PC-9 (cell line): ENCODE results near the gene PCDHGC5. TPM values are rescaled to one million over a fixed set of nuclear protein-coding genes. Genes with fewer than 3 reads are reported as not detected.

Experiments used
- BruUV-seq: library from RNA; stranded (reverse); fragments of 400-500 nt; replicated peaks from 2 replicates; lab custom pipeline; 2021; lab: Mats Ljungman, UMichigan
- CTCF ChIA-PET: fragments of 300-600 bp; sonication (Branson Sonifier 250); formaldehyde crosslinking; loops from one replicate; lab custom pipeline; 2022; ENCODE audit warnings: antibody characterized with exemption; lab: Charles Lee
- POLR2A ChIA-PET: fragments of 300-600 bp; sonication (Branson Sonifier 250); formaldehyde crosslinking; loops from one replicate; lab custom pipeline; 2022; ENCODE audit warnings: antibody characterized with exemption; ENCODE audit not compliant: unreplicated experiment; lab: Charles Lee
- DNase-seq, 2 experiments: peaks; one replicate each; pipeline versions ENCODE4 v3.0.0 to v3.0.0-alpha.2; 2015 to 2022; ENCODE audit warnings: mixed read lengths in 1 of 2
- H2AFZ ChIP-seq: fragments of 200-600 bp; sonication (generic); 2 replicates; pipeline ENCODE4 v1.8.1; 2017; ENCODE audit warnings: antibody characterized with exemption
- H3F3A ChIP-seq: fragments of 200-600 bp; sonication (generic); 2 replicates; pipeline ENCODE4 v1.8.1; 2017; ENCODE audit warnings: antibody characterized with exemption, mild to moderate bottlenecking, low read depth; ENCODE audit not compliant: insufficient read depth
- H3K27ac ChIP-seq: fragments of 200-600 bp; sonication (generic); 2 replicates; pipeline ENCODE4 v1.6.1; 2016; ENCODE audit warnings: mixed run types
- H3K27me3 ChIP-seq: fragments of 200-600 bp; sonication (generic); 2 replicates; pipeline ENCODE4 v1.6.1; 2016; ENCODE audit warnings: low read depth, mixed run types; ENCODE audit not compliant: insufficient read depth
- H3K36me3 ChIP-seq: fragments of 200-600 bp; sonication (generic); 2 replicates; pipeline ENCODE4 v1.6.1; 2016; ENCODE audit warnings: low read depth, mixed run types
- H3K4me1 ChIP-seq: fragments of 200-600 bp; sonication (generic); replicated peaks from 2 replicates; pipeline ENCODE4 v1.6.1; 2016; ENCODE audit warnings: mixed run types; ENCODE audit not compliant: insufficient read depth
- H3K4me2 ChIP-seq: fragments of 200-600 bp; sonication (generic); 2 replicates; pipeline ENCODE4 v1.6.1; 2017; ENCODE audit warnings: mixed run types
- H3K4me3 ChIP-seq: fragments of 200-600 bp; sonication (generic); 2 replicates; pipeline ENCODE4 v1.6.1; 2016; ENCODE audit warnings: mixed run types
- H3K79me2 ChIP-seq: fragments of 200-600 bp; sonication (generic); 2 replicates; pipeline ENCODE4 v1.6.1; 2017; ENCODE audit warnings: low read depth, mixed run types
- H3K9me2 ChIP-seq: fragments of 200-600 bp; sonication (generic); 2 replicates; pipeline ENCODE4 v1.8.1; 2017; ENCODE audit warnings: mild to moderate bottlenecking; ENCODE audit not compliant: insufficient read depth
- H3K9me3 ChIP-seq: fragments of 200-600 bp; sonication (generic); 2 replicates; pipeline ENCODE4 v1.8.1; 2016; ENCODE audit warnings: low read depth; ENCODE audit not compliant: insufficient read depth
- H4K20me1 ChIP-seq: fragments of 200-600 bp; sonication (generic); 2 replicates; pipeline ENCODE4 v1.8.1; 2017; ENCODE audit not compliant: insufficient read depth
- CTCF ChIP-seq: fragments of 200-600 bp; sonication (generic); conservative IDR thresholded peaks from 2 replicates; pipeline ENCODE4 v1.6.1; 2017; ENCODE audit warnings: mixed run types, antibody characterized with exemption, mild to moderate bottlenecking, moderate library complexity
- EZH2 ChIP-seq: fragments of 200-600 bp; sonication (generic); IDR thresholded peaks from 2 replicates; pipeline ENCODE4 v1.8.0; 2017; ENCODE audit warnings: antibody characterized with exemption, low read depth
- intact Hi-C: fragments of 100-400 bp; cut with micrococcal nuclease; formaldehyde crosslinking; loops from one replicate; pipeline ENCODE4 v1.10.0; 2022; ENCODE audit not compliant: unreplicated experiment
- total RNA-seq: library from RNA; stranded (reverse); gene quantifications from 2 replicates; pipeline ENCODE4 v1.2.3, GENCODE V29; 2021

Gene PCDHGC5
- total RNA-seq, 1 experiment from 2014 or later = not detected

GRCh38 chr5:141519605-141520565 lies 31.0 kb downstream of the PCDHGC5 start:
- Histone ChIP-seq H3K36me3 (peaks cover 36% of the 10 kb centered on the region), H3K4me1 (peaks cover 45% of the 10 kb centered on the region), H3K4me2 (peak overlapping the region; percentile 63), H3K4me3 (no peak overlapping the region), H3K79me2 (no peaks in the 10 kb centered on the region), H3K27ac (peak overlapping the region; percentile 92), H3K9me3 (no peaks in the 10 kb centered on the region; the same call in 1 of the 2 replicates), H2AFZ (no peak overlapping the region), H3F3A (peaks cover 58% of the 10 kb centered on the region), H3K27me3 (no peaks in the 10 kb centered on the region), H4K20me1 (no peaks in the 10 kb centered on the region), H3K9me2 (no peaks in the 10 kb centered on the region)
- BruUV-seq = no TSS peak
- POLR2A ChIA-PET = no interaction called here
- intact Hi-C loops = loop anchor here (5.0 to 10.0 kb wide), 2 partner anchors 43 to 195 kb away; partner anchors contain the start of genes PCDHGC3 and TAF7
- CTCF ChIA-PET = interaction anchor here (2.3 kb wide), 1 partner anchor 99 kb away, joined by 8 read pairs; the partner anchor contains the start of gene PCDHGA11
- TF ChIP-seq CTCF (no peak), EZH2 (no peak)
- no peak for DNase-seq

GRCh38 chr5:141521244-141521781 lies 32.4 kb downstream of the PCDHGC5 start:
- peak; percentile 61 to 96 for DNase-seq
- TF ChIP-seq EZH2 (no peak), CTCF (no peak)
- H2AFZ ChIP-seq = no peak overlapping the region
- H3K36me3 ChIP-seq = peaks cover 36% of the 10 kb centered on the region
- peaks cover 45% of the 10 kb centered on the region for H3K4me1 ChIP-seq
- H3K4me3 ChIP-seq = no peak overlapping the region
- H3K79me2 ChIP-seq = no peaks in the 10 kb centered on the region
- no peaks in the 10 kb centered on the region for H4K20me1 ChIP-seq
- H3K9me3 ChIP-seq = no peaks in the 10 kb centered on the region; the same call in 1 of the 2 replicates
- ChIA-PET POLR2A (interaction anchor here (0.6 to 0.7 kb wide), 2 partner anchors 109 to 175 kb away, joined by 3 to 4 read pairs; partner anchors contain the start of gene PCDHGA10), CTCF (interaction anchor here (0.6 to 2.3 kb wide), 8 partner anchors 36 to 183 kb away, joined by 3 to 8 read pairs (median 3); partner anchors contain the start of genes PCDHGA10, PCDHGA11, PCDHGA2 and PCDHGB3)
- no TSS peak for BruUV-seq
- intact Hi-C loops = loop anchor here (5.0 to 10.0 kb wide), 2 partner anchors 44 to 197 kb away; partner anchors contain the start of genes PCDHGC3 and TAF7
- no peaks in the 10 kb centered on the region for H3K9me2 ChIP-seq
- H3K4me2 ChIP-seq = peak overlapping the region; percentile 63
- H3K27ac ChIP-seq = peak overlapping the region; percentile 92
- no peaks in the 10 kb centered on the region for H3K27me3 ChIP-seq
- H3F3A ChIP-seq = peaks cover 62% of the 10 kb centered on the region

GRCh38 chr5:141522301-141522700 lies 33.4 kb downstream of the PCDHGC5 start:
- Histone ChIP-seq H3K9me2 (no peaks in the 10 kb centered on the region), H4K20me1 (no peaks in the 10 kb centered on the region), H2AFZ (no peak overlapping the region), H3K4me2 (peak overlapping the region; percentile 52), H3K4me1 (peaks cover 45% of the 10 kb centered on the region), H3K36me3 (peaks cover 29% of the 10 kb centered on the region), H3F3A (peaks cover 66% of the 10 kb centered on the region), H3K79me2 (no peaks in the 10 kb centered on the region), H3K9me3 (no peaks in the 10 kb centered on the region; the same call in 1 of the 2 replicates), H3K27me3 (no peaks in the 10 kb centered on the region), H3K4me3 (no peak overlapping the region), H3K27ac (peak overlapping the region; percentile 92)
- no peak for DNase-seq
- BruUV-seq = no TSS peak
- ChIA-PET POLR2A (interaction anchor here (0.6 kb wide), 1 partner anchor 110 kb away, joined by 3 read pairs; the partner anchor contains the start of gene PCDHGA10), CTCF (no interaction called here)
- no peak for TF ChIP-seq EZH2
- TF ChIP-seq CTCF = no peak
- intact Hi-C loops = loop anchor here (5.0 to 10.0 kb wide), 2 partner anchors 45 to 198 kb away; partner anchors contain the start of genes PCDHGC3 and TAF7
